Ramos (cell line): ENCODE measurements around the gene YRDC.
"Not testable (repeated sequence)": the region's sequence is repeated elsewhere in the genome, so short reads cannot be mapped to it uniquely, and the experiment has no call there.

ENCODE experiments used
- in situ Hi-C: fragments of 300-500 bp; cut with MboI; formaldehyde crosslinking; loops from one replicate; pipeline ENCODE4 v1.14.3; 2022; ENCODE audit warnings: low sequenced_read_pairs; ENCODE audit not compliant: unreplicated experiment

The YRDC gene

GRCh38 chr1:37776946-37777516 lies 31.0 kb downstream of the YRDC start:
- in situ Hi-C loops, result no loop called here

GRCh38 chr1:37771440-37771839 lies 36.6 kb downstream of the YRDC start:
- in situ Hi-C loops, result not testable (repeated sequence)

- in situ Hi-C loops, result no loop called here
These were observed 40.5 kb downstream of the YRDC start for GRCh38 chr1:37767488-37767887.

GRCh38 chr1:37765916-37766664 lies 41.9 kb downstream of the YRDC start:
- in situ Hi-C loops, result no loop called here

- in situ Hi-C loops, result no loop called here
These were observed 43.0 kb downstream of the YRDC start, which contains the start of gene EPHA10 for GRCh38 chr1:37764888-37765441. Gene EPHA10 (minus strand): TSS chr1:37765120. CDS start chr1:37765066, 54 bp downstream.

GRCh38 chr1:37764414-37764825 lies 43.6 kb downstream of the YRDC start:
- in situ Hi-C loops, result no loop called here

GRCh38 chr1:37763791-37764413 lies 44.1 kb downstream of the YRDC start:
- in situ Hi-C loops, result no loop called here

GRCh38 chr1:37762516-37762915 lies 45.5 kb downstream of the YRDC start:
- in situ Hi-C loops, result no loop called here

GRCh38 chr1:37761416-37762095 lies 46.5 kb downstream of the YRDC start:
- in situ Hi-C loops, result no loop called here

- in situ Hi-C loops, result no loop called here
These were observed 48.6 kb downstream of the YRDC start for GRCh38 chr1:37759451-37759850.

GRCh38 chr1:37755951-37756560 lies 52.0 kb downstream of the YRDC start:
- in situ Hi-C loops, result no loop called here

GRCh38 chr1:37755290-37755689 lies 52.7 kb downstream of the YRDC start:
- in situ Hi-C loops, result no loop called here

GRCh38 chr1:37753473-37754321 lies 54.3 kb downstream of the YRDC start:
- in situ Hi-C loops, result no loop called here
